IMR-90 (cell line): ENCODE measurements around the gene ODAD2. TPM values are rescaled to one million over a fixed set of nuclear protein-coding genes. Genes with fewer than 3 reads are reported as not detected.

ENCODE experiments used
- ATAC-seq: fragments of 200-7000 bp; cut with Tn5 transposase; 2 replicates; pipeline ENCODE4 v1.9.1; 2020; ENCODE audit warnings: low read depth, mild to moderate bottlenecking, moderate library complexity
- BruUV-seq: library from RNA; stranded (reverse); fragments of 400-500 nt; replicated peaks from 2 replicates; lab custom pipeline; 2021; lab: Mats Ljungman, UMichigan
- CTCF ChIA-PET: fragments of 300-600 bp; formaldehyde crosslinking; extraction: SDS; loops from one replicate; lab custom pipeline; 2021; ENCODE audit warnings: antibody characterized with exemption; lab: Yijun Ruan, JAX
- POLR2A ChIA-PET: fragments of 300-600 bp; sonication (Branson Sonifier 250); formaldehyde crosslinking; loops from one replicate; lab custom pipeline; 2022; ENCODE audit warnings: antibody characterized with exemption; ENCODE audit not compliant: unreplicated experiment; lab: Charles Lee
- DNase-seq: peaks from one replicate; pipeline ENCODE4 v3.0.0; 2013
- H2AFZ ChIP-seq: replicated peaks from 2 replicates; pipeline ENCODE3; 2013; ENCODE audit warnings: low read length, mild to moderate bottlenecking; ENCODE audit not compliant: poor library complexity
- H2AK5ac ChIP-seq: 2 replicates; pipeline ENCODE4 v1.6.1; 2013; ENCODE audit warnings: low read depth, low read length, inconsistent platforms
- H2AK9ac ChIP-seq: replicated peaks from 2 replicates; pipeline ENCODE3; 2013; ENCODE audit warnings: mild to moderate bottlenecking, low read depth, low read length, moderate library complexity; ENCODE audit not compliant: poor library complexity
- H2BK120ac ChIP-seq: 2 replicates; pipeline ENCODE4 v1.6.1; 2013; ENCODE audit warnings: low read depth, low read length, inconsistent platforms
- H2BK15ac ChIP-seq: 3 replicates; pipeline ENCODE4 v1.6.1; 2013; ENCODE audit warnings: low read depth, low read length, inconsistent platforms
- H2BK20ac ChIP-seq: 2 replicates; pipeline ENCODE4 v1.6.1; 2013; ENCODE audit warnings: low read depth, mild to moderate bottlenecking, inconsistent platforms, low read length, moderate library complexity
- H2BK5ac ChIP-seq: 2 replicates; pipeline ENCODE4 v1.6.1; 2013; ENCODE audit warnings: mild to moderate bottlenecking, low read depth, low read length, inconsistent platforms; ENCODE audit not compliant: poor library complexity, severe bottlenecking
- H3K14ac ChIP-seq: replicated peaks from 2 replicates; pipeline ENCODE4 v1.6.1; 2013; ENCODE audit warnings: low read depth, low read length, inconsistent platforms
- H3K18ac ChIP-seq: 2 replicates; pipeline ENCODE4 v1.6.1; 2013; ENCODE audit warnings: low read depth, low read length, control low read depth
- H3K23ac ChIP-seq: 2 replicates; pipeline ENCODE4 v1.6.1; 2013; ENCODE audit warnings: low read depth, low read length, inconsistent platforms
- H3K27ac ChIP-seq: 2 replicates; pipeline ENCODE4 v1.5.1; 2013; ENCODE audit warnings: mild to moderate bottlenecking, control low read depth, low read length; ENCODE audit not compliant: insufficient read depth
- H3K27me3 ChIP-seq: 2 replicates; pipeline ENCODE4 v1.6.1; 2013; ENCODE audit warnings: low read length; ENCODE audit not compliant: control insufficient read depth, insufficient read depth
- H3K36me3 ChIP-seq: 2 replicates; pipeline ENCODE4 v1.6.1; 2013; ENCODE audit warnings: low read length, mixed read lengths; ENCODE audit not compliant: control insufficient read depth, insufficient read depth
- H3K4ac ChIP-seq: 2 replicates; pipeline ENCODE4 v1.6.1; 2013; ENCODE audit warnings: low read depth, low read length, inconsistent platforms
- H3K4me1 ChIP-seq: 2 replicates; pipeline ENCODE4 v1.6.1; 2013; ENCODE audit warnings: low read length, mixed read lengths; ENCODE audit not compliant: control insufficient read depth, insufficient read depth
- H3K4me2 ChIP-seq: 2 replicates; pipeline ENCODE4 v1.6.1; 2013; ENCODE audit warnings: low read depth, mild to moderate bottlenecking, control low read depth, low read length, moderate library complexity
- H3K4me3 ChIP-seq: 2 replicates; pipeline ENCODE4 v1.5.1; 2013; ENCODE audit warnings: low read depth, mild to moderate bottlenecking, control low read depth, low read length, moderate library complexity; ENCODE audit not compliant: insufficient read depth
- H3K56ac ChIP-seq: 2 replicates; pipeline ENCODE4 v1.6.1; 2013; ENCODE audit warnings: low read length, inconsistent platforms; ENCODE audit not compliant: insufficient read depth; ENCODE audit errors: extremely low read depth
- H3K79me1 ChIP-seq, 2 experiments: 2 replicates each; pipeline ENCODE4 v1.6.1; 2013; ENCODE audit warnings: low read length in 2 of 2, inconsistent platforms in 1 of 2, low read depth in 1 of 2
- H3K9ac ChIP-seq: 2 replicates; pipeline ENCODE4 v1.6.1; 2013; ENCODE audit warnings: low read depth, low read length, control low read depth
- H3K9me1 ChIP-seq: 2 replicates; pipeline ENCODE4 v1.6.1; 2013; ENCODE audit warnings: low read length, inconsistent platforms; ENCODE audit not compliant: insufficient read depth
- H3K9me3 ChIP-seq: 2 replicates; pipeline ENCODE4 v1.6.1; 2013; ENCODE audit warnings: low read length; ENCODE audit not compliant: control insufficient read depth, insufficient read depth
- H4K20me1 ChIP-seq: 2 replicates; pipeline ENCODE4 v1.6.1; 2013; ENCODE audit warnings: low read length, inconsistent platforms; ENCODE audit not compliant: insufficient read depth
- H4K5ac ChIP-seq: 2 replicates; pipeline ENCODE4 v1.6.1; 2013; ENCODE audit warnings: mild to moderate bottlenecking, low read depth, low read length, control low read depth
- H4K8ac ChIP-seq, 2 experiments: 2 replicates each; pipeline ENCODE4 v1.6.1; 2013; ENCODE audit warnings: low read depth in 2 of 2, low read length in 2 of 2, control low read depth in 1 of 2, inconsistent platforms in 1 of 2
- H4K91ac ChIP-seq: 2 replicates; pipeline ENCODE4 v1.6.1; 2013; ENCODE audit warnings: low read depth, low read length, inconsistent platforms; ENCODE audit not compliant: insufficient read depth
- BHLHE40 ChIP-seq: fragments of 150-350 bp; IDR thresholded peaks from 2 replicates; pipeline ENCODE4 v1.6.1; 2016; ENCODE audit warnings: mild to moderate bottlenecking, low read depth, low read length
- CEBPB ChIP-seq: IDR thresholded peaks from 2 replicates; pipeline ENCODE4 v1.6.1; 2012; ENCODE audit warnings: low read depth, low read length, improper control_type of control experiment
- CHD1 ChIP-seq: IDR thresholded peaks from 2 replicates; pipeline ENCODE4 v1.6.1; 2012; ENCODE audit warnings: low read depth, low read length, improper control_type of control experiment
- CTCF ChIP-seq: conservative IDR thresholded peaks from 2 replicates; pipeline ENCODE4 v1.5.1; 2012; ENCODE audit warnings: mild to moderate bottlenecking, low read depth, low read length, improper control_type of control experiment
- ELK1 ChIP-seq: fragments of 150-350 bp; IDR thresholded peaks from 2 replicates; pipeline ENCODE4 v1.6.1; 2016; ENCODE audit warnings: low read depth, mild to moderate bottlenecking, low read length, moderate library complexity, borderline replicate concordance
- FOS ChIP-seq: fragments of 150-350 bp; IDR thresholded peaks from 2 replicates; pipeline ENCODE4 v1.6.1; 2016; ENCODE audit warnings: low read depth, low read length
- MAFK ChIP-seq: IDR thresholded peaks from 2 replicates; pipeline ENCODE4 v1.6.1; 2012; ENCODE audit warnings: low read depth, low read length, improper control_type of control experiment
- MAZ ChIP-seq: IDR thresholded peaks from 2 replicates; pipeline ENCODE4 v1.6.1; 2012; ENCODE audit warnings: low read depth, mild to moderate bottlenecking, low read length, improper control_type of control experiment, moderate library complexity, borderline replicate concordance
- MXI1 ChIP-seq: IDR thresholded peaks from 2 replicates; pipeline ENCODE4 v1.6.1; 2012; ENCODE audit warnings: low read depth, mild to moderate bottlenecking, low read length, moderate library complexity, borderline replicate concordance
- NFE2L2 ChIP-seq: fragments of 150-350 bp; IDR thresholded peaks from 2 replicates; pipeline ENCODE4 v1.6.1; 2016; ENCODE audit warnings: low read depth, mild to moderate bottlenecking, low read length
- POLR2A ChIP-seq: IDR thresholded peaks from 2 replicates; pipeline ENCODE4 v1.6.1; 2012; ENCODE audit warnings: mild to moderate bottlenecking, low read depth, low read length
- RAD21 ChIP-seq: IDR thresholded peaks from 2 replicates; pipeline ENCODE4 v1.6.1; 2012; ENCODE audit warnings: low read length, improper control_type of control experiment
- RCOR1 ChIP-seq: IDR thresholded peaks from 2 replicates; pipeline ENCODE4 v1.6.1; 2012; ENCODE audit warnings: mild to moderate bottlenecking, low read length, improper control_type of control experiment; ENCODE audit not compliant: insufficient replicate concordance
- RFX5 ChIP-seq: IDR thresholded peaks from 2 replicates; pipeline ENCODE4 v1.8.0; 2012; ENCODE audit warnings: low read depth, mild to moderate bottlenecking, low read length, moderate library complexity
- SMC3 ChIP-seq: fragments of 150-350 bp; IDR thresholded peaks from 2 replicates; pipeline ENCODE4 v1.6.1; 2016; ENCODE audit warnings: low read depth, mild to moderate bottlenecking, antibody characterized with exemption, low read length, moderate library complexity
- USF2 ChIP-seq: fragments of 150-350 bp; IDR thresholded peaks from 2 replicates; pipeline ENCODE4 v1.6.1; 2017; ENCODE audit warnings: mild to moderate bottlenecking, antibody characterized with exemption, low read length, low read depth
- WGBS, 2 experiments: methylation state at CpG; one replicate each; pipeline versions ENCODE4 v1.1.5 to v1.1.7; 2013; ENCODE audit warnings: missing lambda C conversion rate in 2 of 2; ENCODE audit not compliant: insufficient read length in 1 of 2; ENCODE audit errors: extremely low coverage in 2 of 2; 5-methylcytosine and 5-hydroxymethylcytosine counted together
- dilution Hi-C: fragments of 300-500 bp; cut with HindIII; formaldehyde crosslinking; loops from one replicate; pipeline ENCODE4 v1.14.3; 2018; ENCODE audit warnings: low sequenced_read_pairs; ENCODE audit not compliant: unreplicated experiment
- in situ Hi-C: fragments of 300-500 bp; cut with MboI; formaldehyde crosslinking; loops from 3 replicates; pipeline ENCODE4 v1.14.3; 2019; ENCODE audit warnings: low sequenced_read_pairs, inconsistent platforms, mixed read lengths
- intact Hi-C: fragments of 100-400 bp; cut with micrococcal nuclease; formaldehyde crosslinking; loops from 2 replicates; pipeline ENCODE4 v1.10.0; 2022
- polyA plus RNA-seq, 3 experiments: library from polyadenylated mRNA; depleted of rRNA; stranded (reverse); fragments of >200 nt; gene quantifications; 2 replicates each; pipeline ENCODE4 v1.2.3, GENCODE V29; 2012; ENCODE audit warnings: low replicate concordance in 1 of 3
- total RNA-seq: library from RNA; depleted of rRNA; stranded (reverse); fragments of >200 nt; gene quantifications from 2 replicates; pipeline ENCODE4 v1.2.3, GENCODE V29; 2012

Gene ODAD2
- total and polyA plus RNA-seq, 2 of the 4 experiments (the other 2 are of a cell fraction), result 0.53 to 0.72 TPM

- Histone ChIP-seq H2BK5ac (no peak overlapping the region), H2BK15ac (no peak overlapping the region), H3K27ac (no peak overlapping the region), H3K4ac (no peak overlapping the region), H3K36me3 (no peaks in the 10 kb centered on the region), H2BK20ac (no peak overlapping the region), H3K23ac (no peak overlapping the region), H3K14ac (no peak overlapping the region), H3K27me3 (peaks cover 2% of the 10 kb centered on the region; the same call in 1 of the 2 replicates), H4K91ac (no peak overlapping the region), H3K9ac (no peak overlapping the region), H3K9me3 (peaks cover 2% of the 10 kb centered on the region; the same call in 1 of the 2 replicates), H3K4me3 (no peak overlapping the region), H4K5ac (no peak overlapping the region), H3K56ac (no peak overlapping the region), H2BK120ac (no peak overlapping the region), H4K20me1 (no peaks in the 10 kb centered on the region), H4K8ac (no peak overlapping the region), H3K4me1 (no peaks in the 10 kb centered on the region), H3K18ac (no peak overlapping the region), H2AFZ (no peak overlapping the region), H3K4me2 (no peak overlapping the region), H2AK5ac (no peak overlapping the region), H3K9me1 (no peaks in the 10 kb centered on the region), H2AK9ac (no peak overlapping the region), H3K79me1 (no peaks in the 10 kb centered on the region)
- DNase-seq (no peak), ATAC-seq (no peak)
- ChIA-PET CTCF (interaction anchor here (0.7 kb wide), 1 partner anchor 366 kb away, joined by 3 read pairs; no protein-coding TSS in a partner anchor), POLR2A (no interaction called here)
- WGBS, 2 experiments, result 100% methylated on average over 1 of the region's 8 CpGs; no CpG with 5 or more reads in 1 of the 2 experiments
- BruUV-seq, result no TSS peak
- TF ChIP-seq SMC3 (no peak), CEBPB (no peak), FOS (no peak), CTCF (no peak), USF2 (no peak), CHD1 (no peak), RCOR1 (no peak), NFE2L2 (no peak), POLR2A (no peak), MXI1 (no peak), MAFK (no peak), BHLHE40 (no peak), ELK1 (no peak), MAZ (no peak), RAD21 (no peak), RFX5 (no peak)
- in situ Hi-C loops, result no loop called here
- intact Hi-C loops, result no loop called here
- dilution Hi-C loops, result no loop called here
Observed at GRCh38 chr10:27899058-27899457, 99.8 kb downstream of the ODAD2 start.
